GM18907 (cell line): Measurements from ENCODE around the gene FGFRL1.
A peak's percentile ranks its signal among the peaks of the same experiment; 100 is the strongest.

Experiments used
- ATAC-seq: cut with Tn5 transposase; IDR thresholded peaks from one replicate; pipeline ENCODE4 v1.9.1; 2021; ENCODE audit warnings: mild to moderate bottlenecking, moderate library complexity; ENCODE audit not compliant: unreplicated experiment

Gene FGFRL1

GRCh38 chr4:1004071-1004418 lies 7.4 kb upstream of the FGFRL1 start:
- ATAC-seq, result no peak

- no peak for ATAC-seq
Observed at GRCh38 chr4:1004557-1005485, 6.6 kb upstream of the FGFRL1 start.

- no peak for ATAC-seq
Observed at GRCh38 chr4:1006856-1007255, 4.6 kb upstream of the FGFRL1 start.

GRCh38 chr4:1008840-1009541 lies 2.4 kb upstream of the FGFRL1 start:
- no peak for ATAC-seq

GRCh38 chr4:1009542-1010394 lies 1.7 kb upstream of the FGFRL1 start:
- ATAC-seq, result peak; percentile 41

- ATAC-seq, result peak; percentile 13
Observed at GRCh38 chr4:1010395-1011021, 918 bp upstream of the FGFRL1 start.

- ATAC-seq, result no peak
Observed at GRCh38 chr4:1011666-1012033, 224 bp downstream of the FGFRL1 start.

GRCh38 chr4:1012034-1012739 lies 761 bp downstream of the FGFRL1 start:
- ATAC-seq, result no peak

- ATAC-seq, result no peak
Observed at GRCh38 chr4:1013225-1014073, 2.0 kb downstream of the FGFRL1 start.

- no peak for ATAC-seq
Observed at GRCh38 chr4:1014291-1015167, 3.1 kb downstream of the FGFRL1 start.

GRCh38 chr4:1015179-1015578 lies 3.8 kb downstream of the FGFRL1 start:
- no peak for ATAC-seq

GRCh38 chr4:1015746-1016145 lies 4.3 kb downstream of the FGFRL1 start:
- ATAC-seq, result no peak

- ATAC-seq, result no peak
Observed at GRCh38 chr4:1017211-1017610, 5.8 kb downstream of the FGFRL1 start.

- no peak for ATAC-seq
Observed at GRCh38 chr4:1017706-1018105, 6.3 kb downstream of the FGFRL1 start.

- ATAC-seq, result no peak
Observed at GRCh38 chr4:1018147-1019020, 7.0 kb downstream of the FGFRL1 start.

- ATAC-seq, result no peak
Observed at GRCh38 chr4:1019320-1019719, 7.9 kb downstream of the FGFRL1 start.

GRCh38 chr4:1019729-1020470 lies 8.5 kb downstream of the FGFRL1 start:
- ATAC-seq, result no peak
